Inflammatory macrophage (primary cell): ENCODE results near the gene ARAP3.
A peak's percentile ranks its signal among the peaks of the same experiment; 100 is the strongest.

Source experiments
- DNase-seq, 2 donors: peaks; one replicate each; pipeline ENCODE4 v3.0.0-alpha.2; 2020 to 2022

ARAP3 gene

DNA sequence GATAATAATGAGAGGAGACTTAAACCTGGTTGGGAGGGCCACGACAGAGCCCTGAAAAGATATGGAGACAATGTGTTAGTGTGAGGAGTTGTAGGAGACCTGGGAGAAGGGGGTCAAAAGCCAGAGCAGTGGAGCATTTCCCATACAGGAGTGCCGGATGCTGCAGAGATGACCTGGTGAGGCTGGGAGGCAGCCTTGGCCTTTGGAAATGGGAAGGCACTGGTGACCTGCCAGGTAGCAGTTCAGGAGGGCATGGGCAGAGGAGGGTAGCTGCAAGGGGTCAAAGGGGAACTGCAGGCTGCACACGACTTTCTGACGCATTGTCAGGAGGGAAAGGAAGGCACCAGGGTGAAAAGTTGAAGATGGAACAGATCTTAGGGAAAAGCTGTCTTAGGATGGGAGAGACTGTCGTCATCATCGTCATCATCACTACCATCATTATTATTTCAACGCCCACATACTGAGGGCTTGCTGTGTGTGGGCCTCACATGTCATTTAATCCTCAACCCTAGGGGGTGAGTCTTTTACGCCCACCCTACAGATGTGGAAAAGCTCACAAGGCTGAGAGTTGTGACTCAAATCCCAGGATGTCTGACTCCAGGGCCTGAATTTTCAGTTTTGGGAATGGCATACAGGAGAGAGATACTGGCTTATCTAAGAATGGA lies 13.3 kb downstream of the ARAP3 start:
- DNase-seq = peak in 1 of 2 donors; percentile 38

DNA sequence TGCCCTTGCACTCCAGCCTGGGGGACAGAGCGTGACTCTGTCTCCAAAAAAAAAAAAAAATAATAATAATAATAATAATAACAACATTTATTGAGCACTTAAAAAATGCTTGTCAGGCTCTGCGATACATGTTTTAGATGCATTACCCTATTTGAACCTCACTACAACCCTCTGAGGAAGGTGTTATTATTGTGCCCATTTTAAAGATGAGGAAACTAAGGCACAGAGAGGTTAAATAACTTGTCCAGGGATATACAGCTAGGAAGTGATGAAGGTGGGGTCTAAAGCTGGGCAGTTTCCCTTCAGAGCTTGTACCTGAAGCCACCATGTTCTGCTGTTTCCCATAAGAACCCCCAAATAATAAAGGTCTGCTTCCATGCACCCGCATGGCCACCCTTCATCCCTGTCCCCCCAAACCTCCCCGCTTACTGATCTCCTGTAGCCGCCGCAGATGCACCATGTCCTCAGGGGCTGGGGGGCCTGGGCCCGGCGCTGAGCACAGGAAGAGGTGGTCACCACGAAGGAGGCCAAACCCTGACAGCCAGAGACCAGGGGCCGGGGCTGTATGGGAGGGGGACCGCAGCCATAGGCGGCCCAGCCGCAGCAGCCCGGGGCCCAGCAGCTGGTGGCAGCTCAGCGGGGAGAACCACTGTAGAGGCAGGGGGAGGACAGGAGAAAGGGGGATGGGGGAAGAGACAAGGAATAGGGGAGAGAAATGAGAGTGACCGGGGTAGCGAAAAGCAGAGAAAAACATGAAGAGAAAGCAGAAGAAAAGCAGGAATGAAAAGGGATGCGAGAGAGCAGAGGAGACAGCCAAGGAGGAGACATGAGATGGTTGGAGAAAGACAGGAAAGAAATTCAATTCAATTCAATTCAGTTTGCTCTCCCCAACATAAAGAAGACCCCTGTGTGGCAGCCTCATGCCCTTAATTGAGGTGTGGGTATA lies 15.8 kb downstream of the ARAP3 start:
- DNase-seq = no peak

DNA sequence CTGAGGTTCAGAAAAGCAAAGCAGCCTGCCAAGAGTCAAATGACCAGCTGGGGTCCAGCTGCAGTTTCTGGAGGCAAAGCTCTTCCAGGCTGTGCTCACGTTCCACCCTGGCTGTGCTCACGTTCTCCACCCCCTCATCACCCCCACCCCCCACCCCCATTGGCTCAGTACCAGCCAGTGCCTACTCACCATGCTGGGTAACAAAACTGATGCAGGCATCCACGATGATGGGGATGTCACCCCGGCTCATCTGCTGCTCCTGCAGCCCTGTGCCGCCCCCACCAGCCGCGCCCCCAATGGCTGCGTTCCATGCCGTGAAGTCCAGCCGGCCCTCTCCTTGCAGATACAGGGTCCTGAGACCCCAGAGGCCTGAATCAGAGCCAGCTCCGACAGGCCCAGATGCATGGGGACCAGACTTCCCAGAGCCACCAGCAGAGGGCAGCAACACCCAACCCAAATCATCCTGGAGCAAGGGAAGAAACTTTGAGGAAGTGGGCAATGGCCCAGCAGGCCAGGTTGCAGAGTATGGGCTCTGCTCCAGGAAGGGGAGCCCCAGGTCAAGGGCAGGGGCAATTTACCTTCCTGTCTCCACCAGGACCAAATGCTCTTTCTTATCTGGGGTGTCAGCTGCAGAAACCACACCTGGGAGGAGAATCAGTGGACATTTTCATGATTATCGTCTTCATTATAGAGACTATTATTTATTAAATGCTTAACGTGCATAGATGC lies 17.1 kb downstream of the ARAP3 start:
- peak; percentile 77 to 79 for DNase-seq

DNA sequence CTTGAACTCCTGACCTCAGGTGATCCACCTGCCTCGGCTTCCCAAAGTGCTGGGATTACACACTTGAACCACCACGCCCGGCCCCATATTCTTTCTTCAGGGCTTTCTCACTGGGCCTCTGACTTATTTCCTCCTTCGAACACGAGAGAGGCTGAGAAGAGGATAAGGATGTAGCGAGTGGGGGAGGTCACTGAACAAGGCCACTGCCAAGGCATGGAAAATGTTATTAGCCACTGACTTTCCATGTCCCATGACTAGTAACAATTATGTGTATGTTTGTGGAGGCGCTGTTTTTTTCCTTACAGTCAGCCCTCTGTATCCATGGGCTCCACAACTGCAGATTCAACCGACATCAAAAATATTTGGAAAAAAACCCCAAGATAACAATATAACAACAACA lies 18.5 kb downstream of the ARAP3 start:
- no peak for DNase-seq

DNA sequence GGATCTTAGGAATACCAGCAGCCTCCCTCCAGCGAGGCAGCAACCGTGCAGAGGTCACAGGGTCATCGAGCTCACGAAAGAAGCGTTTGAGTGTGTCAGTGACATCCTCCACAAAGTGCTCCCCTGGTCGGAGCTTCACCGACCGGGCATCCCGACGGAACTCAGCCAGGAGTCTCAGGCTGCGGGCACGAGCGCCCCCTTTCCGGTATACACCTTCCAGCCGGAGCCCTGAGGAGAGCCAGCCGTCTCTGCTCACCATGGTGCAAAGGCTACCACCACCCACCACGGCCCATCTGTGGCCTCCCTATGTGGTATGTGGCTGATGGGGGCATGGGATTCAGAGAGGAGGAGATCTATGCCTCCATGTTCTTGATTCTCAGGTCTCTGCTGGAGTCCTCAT lies 20.0 kb downstream of the ARAP3 start:
- no peak for DNase-seq

DNA sequence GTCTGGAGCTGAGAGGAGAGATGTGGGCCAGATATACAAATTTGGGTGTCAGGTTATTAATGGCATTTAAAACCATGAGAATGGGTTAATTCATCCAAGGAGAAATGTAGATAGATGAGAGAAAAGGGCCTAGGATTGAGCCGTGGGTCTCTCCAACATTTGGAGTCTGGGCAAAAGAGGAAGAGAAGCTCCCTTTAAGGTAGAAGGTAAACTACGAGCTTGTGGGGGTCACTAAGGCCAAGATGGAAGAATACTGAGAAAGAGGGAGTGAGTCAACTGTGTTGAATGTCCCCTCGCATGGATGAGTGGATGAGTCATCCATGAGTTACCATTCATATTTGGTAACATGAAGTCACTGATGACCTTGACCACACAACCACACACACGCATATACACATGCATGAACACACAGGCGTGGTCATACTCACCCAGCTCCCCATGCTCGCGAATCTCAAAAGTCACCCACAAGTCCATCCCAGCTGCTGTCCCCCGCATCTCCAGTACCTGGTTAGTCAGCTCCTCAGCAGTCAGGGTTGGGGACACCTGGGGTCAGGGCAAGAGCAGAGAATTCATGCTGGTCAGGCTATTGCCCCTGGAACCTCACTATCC lies 24.0 kb downstream of the ARAP3 start:
- DNase-seq = peak; percentile 13 to 42

DNA sequence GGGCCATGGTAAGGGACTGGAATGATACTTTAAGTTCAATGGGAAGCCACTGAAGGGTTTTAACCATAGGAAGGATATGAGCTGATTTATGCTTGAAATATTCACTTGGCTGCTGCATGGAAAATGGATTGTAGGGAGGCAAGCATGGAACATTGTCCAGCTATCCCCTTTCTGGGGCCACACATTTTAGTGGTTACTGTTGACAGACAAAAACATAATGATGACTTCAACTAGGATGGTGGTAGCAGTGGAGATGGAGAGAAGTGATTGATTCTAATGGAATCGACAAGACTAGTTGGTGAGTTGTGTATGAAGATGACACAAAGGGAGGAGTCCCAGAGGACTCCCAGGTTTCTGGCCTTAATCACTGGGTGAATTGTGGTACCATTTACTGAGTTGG lies 24.6 kb downstream of the ARAP3 start:
- DNase-seq = no peak

DNA sequence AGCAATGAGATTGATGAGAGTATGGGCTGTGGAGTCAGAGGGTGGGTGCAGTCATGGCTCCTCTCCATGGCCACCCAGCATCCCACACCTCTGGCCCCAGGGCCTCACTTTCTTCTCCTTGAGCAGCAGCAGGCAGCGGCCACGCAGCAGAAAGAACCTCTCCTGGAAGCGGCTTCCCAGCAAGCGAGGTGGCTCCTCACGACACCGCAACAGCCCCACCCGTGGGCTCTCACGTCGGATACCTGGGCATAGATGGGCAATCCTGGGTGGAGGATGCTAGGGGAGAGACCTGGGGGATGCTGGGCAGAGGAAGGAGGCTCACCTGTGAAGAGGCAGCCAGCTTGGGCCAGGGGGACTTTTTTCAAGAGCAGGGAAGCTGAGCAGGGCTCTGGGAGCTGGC lies 25.6 kb downstream of the ARAP3 start:
- DNase-seq = no peak

DNA sequence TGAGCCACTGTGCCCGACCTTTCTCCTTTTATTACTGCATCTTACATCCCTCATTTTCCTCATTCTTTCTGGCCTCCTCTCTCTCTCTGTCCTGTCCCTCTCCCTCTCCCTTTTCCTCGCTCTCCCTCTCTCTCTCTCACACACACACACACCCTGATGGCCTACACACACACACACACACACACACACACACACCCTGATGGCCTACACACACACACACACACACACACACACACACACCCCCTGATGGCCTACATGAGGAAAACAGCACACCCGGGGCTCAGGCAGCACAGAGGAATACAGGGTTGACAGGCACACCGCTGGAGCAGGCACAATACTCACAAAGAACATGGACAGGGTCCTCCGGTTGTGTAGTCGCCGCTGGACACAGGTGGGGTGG lies 27.0 kb downstream of the ARAP3 start:
- DNase-seq = no peak

DNA sequence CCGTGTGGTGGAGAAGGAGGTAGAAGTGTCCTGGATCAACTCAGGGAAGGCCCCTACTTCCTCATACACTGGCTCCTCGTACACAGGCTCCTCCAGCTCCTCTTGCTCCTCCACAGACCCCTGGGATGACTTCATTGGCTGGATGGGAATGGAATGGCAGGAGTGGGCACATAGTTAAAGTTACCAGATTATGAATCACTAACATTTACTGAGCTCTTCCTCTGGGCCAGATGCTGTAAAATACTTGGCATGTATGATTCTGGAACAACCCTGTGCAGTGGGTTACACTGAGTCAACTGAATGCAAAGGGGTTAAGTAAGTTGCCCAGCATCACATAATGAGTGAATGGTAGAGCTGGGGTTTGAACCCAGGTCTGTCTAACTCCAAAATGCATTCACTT lies 27.7 kb downstream of the ARAP3 start:
- DNase-seq = no peak

DNA sequence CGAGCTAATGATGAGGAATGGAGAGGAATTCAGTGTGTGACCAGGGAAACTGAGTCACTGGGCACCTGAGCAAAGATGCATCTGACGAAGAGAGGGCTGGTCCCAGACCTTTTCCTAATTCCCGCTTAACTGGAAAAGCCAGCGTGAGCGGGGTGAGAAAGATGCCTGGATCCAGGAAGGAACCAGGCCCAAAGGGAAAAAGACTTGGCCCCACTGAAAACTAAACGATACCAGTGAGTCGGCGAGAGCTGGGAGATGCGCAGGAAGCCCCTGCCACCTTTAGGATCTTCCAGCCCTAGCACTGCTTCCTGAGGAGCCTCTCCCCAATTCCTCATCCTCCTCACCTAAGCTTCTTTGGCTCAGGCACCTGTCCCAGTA lies 30.3 kb downstream of the ARAP3 start:
- no peak for DNase-seq

DNA sequence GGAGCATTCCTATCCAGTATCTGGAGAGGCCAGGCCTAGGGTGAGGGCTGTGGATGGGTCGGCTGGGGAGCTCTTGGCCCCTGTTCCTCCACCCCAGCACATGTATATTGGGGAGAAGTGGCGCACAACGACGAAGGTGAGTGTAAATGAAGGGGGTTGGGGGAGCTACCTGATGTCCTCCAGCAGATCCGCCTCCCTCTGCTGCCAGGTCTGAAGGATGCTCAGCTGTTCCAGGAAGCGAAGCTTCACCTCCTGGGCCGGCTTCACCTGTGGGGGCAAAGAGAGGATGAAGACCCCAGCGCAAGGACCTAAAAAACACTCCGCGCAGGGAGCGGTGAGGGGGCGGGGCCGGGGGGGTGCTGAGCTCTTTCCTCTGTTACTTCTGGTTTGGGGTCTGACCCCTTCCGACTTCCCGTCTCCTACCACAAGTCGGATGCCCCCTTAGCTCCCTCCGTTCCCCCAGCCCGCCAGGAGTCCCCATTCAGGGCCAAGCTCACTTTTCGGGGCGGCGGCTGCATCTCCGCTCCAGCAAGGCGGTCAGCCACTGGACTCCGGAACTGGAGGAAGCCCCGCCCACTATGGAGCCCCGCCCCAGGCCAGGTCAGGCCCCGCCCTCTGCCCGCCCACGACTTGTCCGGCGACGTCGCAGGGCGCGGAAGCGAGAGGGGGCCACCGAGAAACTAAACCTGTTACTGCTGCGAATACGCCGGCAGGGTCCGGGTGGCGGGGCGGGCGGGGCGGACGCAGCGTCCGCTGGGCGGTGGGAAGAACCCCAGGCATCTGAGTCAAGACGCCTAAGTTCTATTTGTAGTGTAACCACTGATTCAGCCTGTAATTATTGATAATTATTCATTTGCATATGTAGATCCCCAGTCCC lies 30.9 kb downstream of the ARAP3 start, which contains the start of gene FCHSD1:
FCHSD1 (minus strand) TSS at position 568 of the 877 bp plus-strand sequence; CDS start at position 518, 50 bp downstream.
- peak; percentile 85 to 90 for DNase-seq

DNA sequence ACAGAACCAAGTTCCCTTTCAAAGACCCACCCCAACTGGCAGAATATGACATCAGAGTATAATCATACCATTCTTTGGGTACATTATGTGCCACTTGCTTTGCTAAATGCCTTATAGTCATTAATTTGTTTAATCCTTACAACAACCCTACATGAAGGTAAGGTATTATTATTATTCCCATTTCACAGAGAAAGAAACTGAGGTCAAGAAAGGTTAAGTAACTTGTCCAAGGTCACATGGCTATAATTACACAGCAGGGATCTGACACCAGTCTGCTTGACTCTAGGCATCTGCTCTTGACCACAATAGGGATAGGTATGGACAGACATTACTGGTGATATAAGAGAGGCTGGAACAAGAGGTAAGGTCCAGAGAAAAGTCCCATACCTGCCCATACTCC lies 32.1 kb downstream of the ARAP3 start:
- DNase-seq = no peak

DNA sequence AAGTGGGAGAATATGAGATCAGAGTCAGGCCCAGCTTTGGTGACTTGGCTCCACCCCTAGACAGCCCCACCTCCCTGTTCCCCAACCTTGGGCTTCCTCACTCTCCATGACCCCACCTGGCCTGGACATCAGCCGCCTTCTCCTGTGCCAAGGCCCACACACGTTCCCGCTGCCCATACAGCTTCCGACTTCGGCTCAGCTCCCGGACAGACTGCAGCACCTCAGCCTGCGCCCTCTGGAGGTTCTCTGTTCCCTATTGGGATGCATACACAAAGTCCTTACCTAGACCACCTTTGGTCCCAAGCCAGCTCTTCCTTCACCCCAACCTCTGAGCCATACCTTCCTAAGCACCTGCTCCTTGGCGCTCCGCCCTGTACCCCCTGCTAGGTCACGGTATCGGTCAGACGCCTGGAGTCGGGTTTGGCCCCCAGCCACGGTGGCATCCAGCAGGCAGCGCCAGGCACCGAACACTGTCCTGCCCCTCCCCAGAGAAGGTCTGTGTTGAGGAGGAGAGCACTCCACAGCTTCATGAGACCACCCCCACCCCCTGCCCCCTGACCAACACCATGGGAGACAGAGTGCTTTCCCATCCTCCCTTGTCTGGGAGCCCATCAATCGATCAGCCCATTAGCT lies 32.9 kb downstream of the ARAP3 start:
- no peak for DNase-seq

DNA sequence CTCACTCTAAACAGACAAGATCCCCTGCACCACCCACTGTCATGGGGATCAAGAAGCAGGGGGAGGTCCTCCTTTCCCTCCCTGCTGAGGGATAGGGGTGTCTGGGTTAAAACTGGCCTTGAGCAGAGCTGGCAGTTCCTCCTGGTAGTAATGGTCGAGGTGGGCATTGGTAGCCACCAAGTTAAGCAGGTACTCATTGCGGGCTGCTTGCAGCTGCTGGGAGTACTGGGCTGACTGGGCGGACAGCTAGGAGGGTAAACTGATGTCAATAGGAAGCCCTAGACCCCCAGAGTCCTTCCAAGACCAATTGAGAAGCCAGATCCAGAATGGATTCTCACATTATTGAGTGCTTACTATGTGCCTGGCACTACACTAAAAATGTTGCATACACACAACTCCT lies 34.2 kb downstream of the ARAP3 start:
- no peak for DNase-seq

DNA sequence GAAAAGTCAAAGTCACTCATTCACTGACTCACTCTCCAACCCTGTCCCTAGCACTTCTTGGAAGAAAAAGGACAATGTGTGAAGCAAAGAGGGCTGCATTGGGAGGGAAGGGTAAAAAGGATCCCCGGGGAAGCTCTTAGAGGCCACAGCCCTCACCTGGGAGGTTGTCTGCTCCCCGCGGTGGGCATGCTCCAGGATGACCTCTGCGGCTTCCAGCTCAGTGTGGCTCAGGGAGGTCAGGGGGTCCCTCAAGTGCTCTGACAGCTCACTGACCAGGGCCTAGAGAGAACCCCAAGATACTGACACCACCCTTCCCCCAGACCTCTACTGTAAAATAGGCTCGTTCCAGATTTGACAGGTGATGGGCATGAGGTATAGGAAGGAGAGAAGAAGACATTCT lies 34.8 kb downstream of the ARAP3 start:
- no peak for DNase-seq

DNA sequence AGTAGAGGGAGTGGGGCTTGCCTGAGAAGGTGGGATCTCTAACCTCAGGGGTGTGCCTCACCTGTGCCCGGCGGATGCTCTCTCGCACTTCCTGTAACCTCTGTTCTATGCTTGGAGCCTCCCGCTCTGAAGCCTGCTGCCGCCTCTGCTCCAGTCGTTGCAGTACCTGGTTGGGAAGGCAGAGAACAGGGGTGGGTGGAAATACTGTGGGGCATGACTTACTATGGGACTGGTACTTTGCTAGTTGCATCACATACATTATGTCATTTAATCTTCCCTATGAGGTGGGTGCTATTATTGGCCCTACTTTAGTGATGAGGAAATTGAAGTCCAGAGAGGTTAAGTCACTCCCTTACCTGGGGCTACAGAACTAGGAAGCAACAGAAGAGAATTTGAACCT lies 36.0 kb downstream of the ARAP3 start:
- no peak for DNase-seq

DNA sequence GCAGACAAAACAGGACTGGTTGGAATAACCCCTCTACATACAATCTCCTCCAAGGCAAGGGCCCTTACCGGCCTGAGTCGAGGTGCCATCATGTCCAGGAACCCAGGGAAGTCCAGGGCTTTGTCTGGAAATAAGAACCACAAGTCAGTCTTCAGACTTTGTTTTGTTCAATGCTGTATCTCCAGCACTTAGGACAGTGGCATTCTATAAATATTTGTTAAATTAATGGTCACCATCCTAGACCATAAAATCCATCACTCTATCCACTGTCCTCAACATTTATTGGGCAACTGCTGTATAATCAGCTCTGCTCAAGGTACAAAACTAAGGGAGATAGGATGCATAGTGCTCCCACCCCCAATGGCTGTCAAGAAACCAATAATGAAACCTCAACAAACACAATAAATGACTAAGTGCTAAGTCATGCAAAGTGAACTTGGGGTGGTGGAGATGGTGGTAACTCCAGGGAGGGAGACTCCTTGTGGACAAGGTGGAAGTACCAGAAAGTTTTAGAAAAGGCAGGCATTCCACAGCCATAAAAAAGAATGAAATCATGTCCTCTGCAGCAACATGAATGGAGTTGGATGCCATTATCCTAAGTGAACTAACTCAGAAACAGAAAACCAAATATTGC lies 40.3 kb downstream of the ARAP3 start:
- DNase-seq = peak in 1 of 2 donors; percentile 24

DNA sequence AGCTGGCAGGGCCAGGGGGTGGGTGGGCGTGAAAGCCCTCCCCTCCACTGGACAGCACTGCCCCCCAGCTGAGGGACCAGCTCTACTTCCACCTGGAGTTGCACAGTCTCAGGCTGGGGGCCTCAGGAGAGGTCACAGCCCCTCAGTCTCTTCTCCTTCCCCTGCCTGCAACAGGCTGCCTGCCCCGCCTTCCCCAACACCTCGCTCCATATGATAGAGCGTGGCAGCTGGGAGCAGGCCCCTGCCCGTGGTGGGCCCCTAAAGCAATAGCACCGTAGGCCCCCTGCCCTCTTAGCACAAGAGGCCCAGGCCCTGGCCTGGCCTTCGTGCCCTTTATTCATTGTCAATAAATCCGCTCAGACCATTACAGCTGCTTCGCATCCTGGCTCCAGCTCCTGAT lies 41.3 kb downstream of the ARAP3 start:
- DNase-seq = no peak

DNA sequence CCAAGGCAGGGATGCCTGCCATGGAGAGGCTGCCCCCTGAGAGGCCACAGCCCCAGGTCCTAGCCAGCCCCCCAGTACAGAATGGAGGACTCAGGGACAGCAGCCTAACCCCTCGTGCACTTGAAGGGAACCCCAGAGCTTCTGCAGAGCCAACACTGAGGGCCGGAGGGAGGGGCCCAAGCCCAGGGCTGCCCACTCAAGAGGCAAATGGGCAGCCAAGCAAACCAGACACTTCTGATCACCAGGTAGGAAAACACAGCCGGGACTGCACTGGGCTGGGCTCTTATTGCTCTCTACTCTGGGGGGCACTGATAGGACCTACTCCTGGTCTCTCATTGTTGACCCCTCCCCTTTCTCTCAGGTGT lies 42.0 kb downstream of the ARAP3 start:
- no peak for DNase-seq
